GM19193 (cell line): ENCODE measurements around the gene TOP1.

Experiments
- POLR2A ChIP-seq: IDR thresholded peaks from 4 replicates; pipeline ENCODE4 v1.6.1; 2011; ENCODE audit not compliant: insufficient read depth, insufficient read length; ENCODE audit errors: extremely low read depth

The TOP1 gene

GRCh38 chr20:41028359-41029149, at the start of gene TOP1:
TOP1 (plus strand) TSS chr20:41028822; CDS start chr20:41029068, 246 bp downstream.
- TF ChIP-seq POLR2A = peak; percentile 94

- TF ChIP-seq POLR2A = no peak
Measured at GRCh38 chr20:40979247-40979646, 49.4 kb upstream of the TOP1 start.

- TF ChIP-seq POLR2A = no peak
Measured at GRCh38 chr20:40980106-40980827, 48.4 kb upstream of the TOP1 start.

- TF ChIP-seq POLR2A = no peak
Measured at GRCh38 chr20:40980828-40981310, 47.8 kb upstream of the TOP1 start.

- TF ChIP-seq POLR2A = no peak
Measured at GRCh38 chr20:40982415-40983145, 46.0 kb upstream of the TOP1 start.

GRCh38 chr20:40983898-40984297, 44.7 kb upstream of the TOP1 start:
- TF ChIP-seq POLR2A = no peak

GRCh38 chr20:40984496-40984895, 44.1 kb upstream of the TOP1 start:
- no peak for TF ChIP-seq POLR2A

- no peak for TF ChIP-seq POLR2A
Measured at GRCh38 chr20:40986774-40987173, 41.8 kb upstream of the TOP1 start.

GRCh38 chr20:40990542-40991120, 38.0 kb upstream of the TOP1 start:
- TF ChIP-seq POLR2A = peak; percentile 5

- TF ChIP-seq POLR2A = peak; percentile 58
Measured at GRCh38 chr20:40991181-40991889, 37.3 kb upstream of the TOP1 start.

GRCh38 chr20:40992349-40993113, 36.1 kb upstream of the TOP1 start:
- no peak for TF ChIP-seq POLR2A

GRCh38 chr20:40993794-40994540, 34.7 kb upstream of the TOP1 start:
- TF ChIP-seq POLR2A = no peak

- no peak for TF ChIP-seq POLR2A
Measured at GRCh38 chr20:40996326-40996725, 32.3 kb upstream of the TOP1 start.
